Right ventricle myocardium inferior (tissue), 1 donor: ENCODE results near the gene KIAA0825. TPM values are rescaled to one million over a fixed set of nuclear protein-coding genes. Genes with fewer than 3 reads are reported as not detected.

Source experiments
- total RNA-seq: library from RNA; stranded (reverse); fragmentation: NEBNext Ultra II Directional; extraction: Animal tissue kit (Norgen Biotek cat#: 25700); gene quantifications from one replicate; pipeline ENCODE4 v1.2.1, GENCODE V29; 2021
- donor health status: DM: no; HTN: yes; CAD: no; lungs with severe emphysema.

Gene KIAA0825
- total RNA-seq, 1 donor from 2014 or later, result 2.2 TPM

Other genes starting within 250 kb of the KIAA0825 start
- 7.4 TPM for gene SLF1, start 65 bp upstream of the KIAA0825 start, total RNA-seq